Stimulated activated CD4-positive, alpha-beta T cell treated with anti-CD3 and anti-CD28 coated beads, Interleukin-15, amount 100 ng/mL, for 1 hour (primary cell): ENCODE data around the gene RUSC2.
"Not testable (repeated sequence)": the region's sequence is repeated elsewhere in the genome, so short reads cannot be mapped to it uniquely, and the experiment has no call there.

Experiments used
- DNase-seq, 2 donors: peaks; one replicate each; pipeline ENCODE4 v3.0.0-alpha.2; 2020; ENCODE audit warnings: low read depth in 1 of 2, low spot score in 1 of 2

The RUSC2 gene

GRCh38 chr9:35490155-35490909, 421 bp downstream of the RUSC2 start:
- no peak for DNase-seq

- DNase-seq: no peak
Measured at GRCh38 chr9:35490910-35491465, 1.1 kb downstream of the RUSC2 start.

- not testable (repeated sequence) for DNase-seq
Measured at GRCh38 chr9:35493119-35493518, 3.2 kb downstream of the RUSC2 start.

GRCh38 chr9:35495984-35496383, 6.1 kb downstream of the RUSC2 start:
- no peak for DNase-seq

- DNase-seq: not testable (repeated sequence)
Measured at GRCh38 chr9:35498245-35498644, 8.3 kb downstream of the RUSC2 start.

GRCh38 chr9:35499029-35499700, 9.3 kb downstream of the RUSC2 start:
- DNase-seq: no peak

- no peak for DNase-seq
Measured at GRCh38 chr9:35499701-35500030, 9.8 kb downstream of the RUSC2 start.

- no peak for DNase-seq
Measured at GRCh38 chr9:35500130-35500748, 10.3 kb downstream of the RUSC2 start.

GRCh38 chr9:35501946-35502345, 12.0 kb downstream of the RUSC2 start:
- no peak for DNase-seq

- no peak for DNase-seq
Measured at GRCh38 chr9:35506359-35506758, 16.4 kb downstream of the RUSC2 start.

- DNase-seq: no peak
Measured at GRCh38 chr9:35508069-35508468, 18.2 kb downstream of the RUSC2 start.

GRCh38 chr9:35510383-35510753, 20.5 kb downstream of the RUSC2 start:
- no peak for DNase-seq

- DNase-seq: no peak
Measured at GRCh38 chr9:35510754-35511428, 21.0 kb downstream of the RUSC2 start.

- DNase-seq: no peak
Measured at GRCh38 chr9:35511453-35511852, 21.5 kb downstream of the RUSC2 start.

- no peak for DNase-seq
Measured at GRCh38 chr9:35515766-35516165, 25.9 kb downstream of the RUSC2 start.

GRCh38 chr9:35516479-35516878, 26.6 kb downstream of the RUSC2 start:
- no peak for DNase-seq

GRCh38 chr9:35517131-35517530, 27.2 kb downstream of the RUSC2 start:
- DNase-seq: no peak

GRCh38 chr9:35517552-35518224, 27.8 kb downstream of the RUSC2 start:
- DNase-seq: no peak

- DNase-seq: no peak
Measured at GRCh38 chr9:35518225-35518821, 28.4 kb downstream of the RUSC2 start.

- DNase-seq: no peak
Measured at GRCh38 chr9:35518981-35519679, 29.2 kb downstream of the RUSC2 start.
